ENCODE results near the gene CFAP20. TPM values are rescaled to one million over a fixed set of nuclear protein-coding genes. Genes with fewer than 3 reads are reported as not detected.

The CFAP20 gene
- total RNA-seq, 1 experiment from 2014 or later: 81.6 TPM

- Histone ChIP-seq H3K4me3 (ENCODE audit: low read depth, low read length, poor library complexity, severe bottlenecking) (no peak overlapping the region), H3K36me3 (ENCODE audit: insufficient read depth, low read length, poor library complexity, severe bottlenecking) (peaks cover 23% of the 10 kb centered on the region), H3K27ac (ENCODE audit: low read depth, low read length, poor library complexity, severe bottlenecking) (no peak overlapping the region), H3K9me3 (ENCODE audit: low read depth, low read length, poor library complexity, severe bottlenecking) (no peaks in the 10 kb centered on the region), H3K27me3 (replicated peaks; ENCODE audit: insufficient read depth, low read depth, low read length, poor library complexity) (no peaks in the 10 kb centered on the region), H3K4me1 (ENCODE audit: insufficient read depth, low read length, poor library complexity, severe bottlenecking) (no peaks in the 10 kb centered on the region)
- ChIA-PET CTCF (no interaction called here), POLR2A (ENCODE audit: low non-redundant PET) (no interaction called here)
- TF ChIP-seq EZH2 (IDR thresholded peaks at IDR 0.05; ENCODE audit: borderline replicate concordance, low read depth, low read length, poor library complexity, severe bottlenecking) (no peak), CTCF (conservative IDR thresholded peaks at IDR 0.05; ENCODE audit: low read depth, low read length) (no peak)
- no peak for DNase-seq (ENCODE audit: low spot score)
- intact Hi-C loops (cut with micrococcal nuclease; ENCODE audit: unreplicated experiment): no loop called here
- no TSS peak for BruUV-seq (replicated peaks)
Observed at GRCh38 chr16:58109881-58110280, 19.3 kb downstream of the CFAP20 start.

- Histone ChIP-seq H3K4me1 (ENCODE audit: insufficient read depth, low read length, poor library complexity, severe bottlenecking) (no peaks in the 10 kb centered on the region), H3K36me3 (ENCODE audit: insufficient read depth, low read length, poor library complexity, severe bottlenecking) (peaks cover 18% of the 10 kb centered on the region), H3K27ac (ENCODE audit: low read depth, low read length, poor library complexity, severe bottlenecking) (no peak overlapping the region), H3K27me3 (replicated peaks; ENCODE audit: insufficient read depth, low read depth, low read length, poor library complexity) (no peaks in the 10 kb centered on the region), H3K9me3 (ENCODE audit: low read depth, low read length, poor library complexity, severe bottlenecking) (no peaks in the 10 kb centered on the region), H3K4me3 (ENCODE audit: low read depth, low read length, poor library complexity, severe bottlenecking) (no peak overlapping the region)
- ChIA-PET POLR2A (ENCODE audit: low non-redundant PET) (no interaction called here), CTCF (no interaction called here)
- intact Hi-C loops (cut with micrococcal nuclease; ENCODE audit: unreplicated experiment): no loop called here
- TF ChIP-seq EZH2 (IDR thresholded peaks at IDR 0.05; ENCODE audit: borderline replicate concordance, low read depth, low read length, poor library complexity, severe bottlenecking): no peak
- TF ChIP-seq CTCF (conservative IDR thresholded peaks at IDR 0.05; ENCODE audit: low read depth, low read length): no peak
- BruUV-seq (replicated peaks): no TSS peak
- DNase-seq (ENCODE audit: low spot score): no peak
Observed at GRCh38 chr16:58109330-58109729, 19.9 kb downstream of the CFAP20 start.

GRCh38 chr16:58107709-58108108 is 21.5 kb downstream of the CFAP20 start:
- CTCF ChIA-PET: no interaction called here

More at GRCh38 chr16:58107709-58108108, 21.5 kb downstream of the CFAP20 start:
- no peaks in the 10 kb centered on the region for H3K9me3 ChIP-seq (ENCODE audit: low read depth, low read length, poor library complexity, severe bottlenecking)
- H3K4me1 ChIP-seq (ENCODE audit: insufficient read depth, low read length, poor library complexity, severe bottlenecking): no peaks in the 10 kb centered on the region
- POLR2A ChIA-PET (ENCODE audit: low non-redundant PET): no interaction called here
- no TSS peak for BruUV-seq (replicated peaks)
- H3K36me3 ChIP-seq (ENCODE audit: insufficient read depth, low read length, poor library complexity, severe bottlenecking): peaks cover 1% of the 10 kb centered on the region
- intact Hi-C loops (cut with micrococcal nuclease; ENCODE audit: unreplicated experiment): no loop called here
- no peak for DNase-seq (ENCODE audit: low spot score)
- no peak overlapping the region for H3K27ac ChIP-seq (ENCODE audit: low read depth, low read length, poor library complexity, severe bottlenecking)
- no peaks in the 10 kb centered on the region for H3K27me3 ChIP-seq (replicated peaks; ENCODE audit: insufficient read depth, low read depth, low read length, poor library complexity)
- no peak for TF ChIP-seq EZH2 (IDR thresholded peaks at IDR 0.05; ENCODE audit: borderline replicate concordance, low read depth, low read length, poor library complexity, severe bottlenecking)
- TF ChIP-seq CTCF (conservative IDR thresholded peaks at IDR 0.05; ENCODE audit: low read depth, low read length): no peak
- H3K4me3 ChIP-seq (ENCODE audit: low read depth, low read length, poor library complexity, severe bottlenecking): no peak overlapping the region

All from A673 (cell line).